Measurements from ENCODE around the gene KLK8. TPM values are rescaled to one million over a fixed set of nuclear protein-coding genes. Genes with fewer than 3 reads are reported as not detected.

Gene KLK8
- total RNA-seq, 1 experiment from 2014 or later, result 4.4 TPM

DNA sequence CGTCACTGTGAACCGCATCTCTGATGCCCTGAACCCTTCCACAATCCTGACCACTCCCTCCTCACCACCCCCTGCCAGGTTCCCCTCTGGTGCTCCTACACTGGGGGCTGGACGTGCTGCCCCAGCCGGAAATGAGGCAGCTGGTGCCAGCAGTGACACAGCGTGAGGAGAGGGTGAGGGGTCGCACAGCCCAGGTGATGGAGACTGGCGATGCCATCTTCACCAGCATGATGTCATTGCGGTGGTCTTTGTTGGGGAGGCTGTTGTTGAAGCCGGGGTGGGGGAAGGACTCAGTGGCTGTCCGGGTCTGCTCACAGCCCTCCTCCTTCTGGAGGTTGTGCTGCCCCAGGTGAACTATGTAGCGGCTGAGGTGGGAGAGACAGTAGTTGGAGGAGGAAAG is 22.5 kb upstream of the KLK8 start (continued):
- no peak for TF ChIP-seq AFF4 (CRISPR knock-in tag; IDR thresholded peaks at IDR 0.05; ENCODE audit: borderline replicate concordance)

- H3K9me3 Mint-ChIP-seq, result no peaks in the 10 kb centered on the region
- no peak for DNase-seq (ENCODE audit: low spot score)
- peaks cover 34% of the 10 kb centered on the region for H3K27me3 Mint-ChIP-seq (ENCODE audit: low read depth)
- no peak for TF ChIP-seq ZNF263 (CRISPR knock-in tag; IDR thresholded peaks at IDR 0.05; ENCODE audit: low read depth)
- no peak for TF ChIP-seq RELA (CRISPR knock-in tag; IDR thresholded peaks at IDR 0.05; ENCODE audit: borderline replicate concordance)
- TF ChIP-seq OVOL2 (CRISPR knock-in tag; IDR thresholded peaks at IDR 0.05; ENCODE audit: borderline replicate concordance), result no peak
- ChIA-PET CTCF (interaction anchor here (8.5 kb wide), 1 partner anchor 71 kb away, joined by 347 read pairs; no protein-coding TSS in a partner anchor), POLR2A (interaction anchor here (0.5 kb wide), 1 partner anchor 26 kb away, joined by 5 read pairs; no protein-coding TSS in a partner anchor)
- H3K27ac Mint-ChIP-seq, result no peak overlapping the region
- H3K36me3 Mint-ChIP-seq, result no peaks in the 10 kb centered on the region
- no peak for ATAC-seq
- H3K4me1 Mint-ChIP-seq, result peaks cover 47% of the 10 kb centered on the region
- no peak overlapping the region for H3K4me3 Mint-ChIP-seq
Observed at GRCh38 chr19:51022526-51022925, 21.1 kb upstream of the KLK8 start.

GRCh38 chr19:51020988-51021651 is 19.7 kb upstream of the KLK8 start:
- ATAC-seq, result peak; percentile 11; the same call in 1 of the 2 replicates
- POLR2A ChIA-PET, result interaction anchor here (0.5 to 1.1 kb wide), 7 partner anchors 8 to 112 kb away, joined by 3 to 4 read pairs (median 3); no protein-coding TSS in a partner anchor
- Mint-ChIP-seq H3K27ac (no peak overlapping the region), H3K36me3 (no peaks in the 10 kb centered on the region), H3K9me3 (no peaks in the 10 kb centered on the region), H3K4me3 (no peak overlapping the region), H3K27me3 (ENCODE audit: low read depth) (peaks cover 45% of the 10 kb centered on the region), H3K4me1 (peaks cover 38% of the 10 kb centered on the region)
- DNase-seq (ENCODE audit: low spot score), result no peak
- TF ChIP-seq CTCF (IDR thresholded peaks at IDR 0.05) (peak; percentile 47), ZNF232 (CRISPR knock-in tag; IDR thresholded peaks at IDR 0.05) (no peak), HMGA2 (CRISPR knock-in tag; IDR thresholded peaks at IDR 0.05) (no peak), NR3C1 (CRISPR knock-in tag; conservative IDR thresholded peaks at IDR 0.05; ENCODE audit: low read depth) (no peak), USF2 (CRISPR knock-in tag; IDR thresholded peaks at IDR 0.05) (0 out of 2 replicates have a peak, but pooled peaks have one; percentile 24)
- CTCF ChIA-PET, result interaction anchor here (0.6 to 8.5 kb wide), 35 partner anchors 11 to 1646 kb away, joined by 3 to 347 read pairs (median 4); partner anchors contain the start of genes CLEC11A, KLK12, KLK13 and KLK7

GRCh38 chr19:51019544-51019925 is 18.1 kb upstream of the KLK8 start, which contains the start of gene KLK10:
Gene KLK10 (minus strand): TSS chr19:51019709. CDS start chr19:51019130, 579 bp downstream.
- DNase-seq (ENCODE audit: low spot score), result no peak
- ATAC-seq, result no peak
- Mint-ChIP-seq H3K4me3 (peak within 1 kb of the TSS; percentile 89), H3K4me1 (peaks cover 24% of the 10 kb centered on the region), H3K27me3 (ENCODE audit: low read depth) (peaks cover 49% of the 10 kb centered on the region), H3K9me3 (no peaks in the 10 kb centered on the region), H3K36me3 (no peaks in the 10 kb centered on the region), H3K27ac (peak within 1 kb of the TSS; percentile 3; the same call in 1 of the 2 replicates)
- POLR2A ChIA-PET, result interaction anchor here (0.6 to 1.0 kb wide), 3 partner anchors 15 to 412 kb away, joined by 3 to 4 read pairs (median 3); partner anchors contain the start of genes KLK12 and KLK13
- TF ChIP-seq PRRX2 (CRISPR knock-in tag; IDR thresholded peaks at IDR 0.05) (no peak), GTF2I (CRISPR knock-in tag; conservative IDR thresholded peaks at IDR 0.05) (no peak), ZBTB21 (CRISPR knock-in tag; IDR thresholded peaks at IDR 0.05; ENCODE audit: borderline replicate concordance) (no peak), SMAD3 (CRISPR knock-in tag; IDR thresholded peaks at IDR 0.05; ENCODE audit: borderline replicate concordance) (no peak), AFF4 (CRISPR knock-in tag; IDR thresholded peaks at IDR 0.05; ENCODE audit: borderline replicate concordance) (no peak)
- TF ChIP-seq, protein P1, sequence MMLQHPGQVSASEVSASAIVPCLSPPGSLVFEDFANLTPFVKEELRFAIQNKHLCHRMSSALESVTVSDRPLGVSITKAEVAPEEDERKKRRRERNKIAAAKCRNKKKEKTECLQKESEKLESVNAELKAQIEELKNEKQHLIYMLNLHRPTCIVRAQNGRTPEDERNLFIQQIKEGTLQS (CRISPR knock-in tag; conservative IDR thresholded peaks at IDR 0.05), result no peak
- TF ChIP-seq, protein P2, sequence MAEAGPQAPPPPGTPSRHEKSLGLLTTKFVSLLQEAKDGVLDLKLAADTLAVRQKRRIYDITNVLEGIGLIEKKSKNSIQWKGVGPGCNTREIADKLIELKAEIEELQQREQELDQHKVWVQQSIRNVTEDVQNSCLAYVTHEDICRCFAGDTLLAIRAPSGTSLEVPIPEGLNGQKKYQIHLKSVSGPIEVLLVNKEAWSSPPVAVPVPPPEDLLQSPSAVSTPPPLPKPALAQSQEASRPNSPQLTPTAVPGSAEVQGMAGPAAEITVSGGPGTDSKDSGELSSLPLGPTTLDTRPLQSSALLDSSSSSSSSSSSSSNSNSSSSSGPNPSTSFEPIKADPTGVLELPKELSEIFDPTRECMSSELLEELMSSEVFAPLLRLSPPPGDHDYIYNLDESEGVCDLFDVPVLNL (CRISPR knock-in tag; IDR thresholded peaks at IDR 0.05; ENCODE audit: borderline replicate concordance, low read depth), result no peak
- CTCF ChIA-PET, result interaction anchor here (0.6 to 8.5 kb wide), 11 partner anchors 18 to 350 kb away, joined by 3 to 347 read pairs (median 5); partner anchors contain the start of genes KLK13 and KLK8

All from WTC11 (cell line).